NCI-H1694 (cell line): Measurements from ENCODE around the gene CLPTM1L.
"Not testable (repeated sequence)": the region's sequence is repeated elsewhere in the genome, so short reads cannot be mapped to it uniquely, and the experiment has no call there.

Source experiments
- DNase-seq: peaks from one replicate; lab custom pipeline; 2025; lab: John Stamatoyannopoulos, UW

CLPTM1L gene

DNA sequence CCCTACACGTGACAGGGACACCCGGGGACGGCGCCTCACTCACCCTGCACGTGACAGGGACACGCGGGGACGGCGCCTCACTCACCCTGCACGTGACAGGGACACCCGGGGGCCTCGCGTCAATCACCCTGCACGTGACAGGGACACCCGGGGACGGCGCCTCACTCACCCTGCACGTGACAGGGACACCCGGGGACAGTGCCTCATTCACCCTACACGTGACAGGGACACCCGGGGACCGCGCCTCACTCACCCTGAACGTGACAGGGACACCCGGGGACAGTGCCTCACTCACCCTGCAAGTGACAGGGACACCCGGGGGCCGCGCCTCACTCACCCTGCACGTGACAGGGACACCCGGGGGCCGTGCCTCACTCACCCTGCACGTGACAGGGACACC is 55.3 kb downstream of the CLPTM1L start:
- not testable (repeated sequence) for DNase-seq

DNA sequence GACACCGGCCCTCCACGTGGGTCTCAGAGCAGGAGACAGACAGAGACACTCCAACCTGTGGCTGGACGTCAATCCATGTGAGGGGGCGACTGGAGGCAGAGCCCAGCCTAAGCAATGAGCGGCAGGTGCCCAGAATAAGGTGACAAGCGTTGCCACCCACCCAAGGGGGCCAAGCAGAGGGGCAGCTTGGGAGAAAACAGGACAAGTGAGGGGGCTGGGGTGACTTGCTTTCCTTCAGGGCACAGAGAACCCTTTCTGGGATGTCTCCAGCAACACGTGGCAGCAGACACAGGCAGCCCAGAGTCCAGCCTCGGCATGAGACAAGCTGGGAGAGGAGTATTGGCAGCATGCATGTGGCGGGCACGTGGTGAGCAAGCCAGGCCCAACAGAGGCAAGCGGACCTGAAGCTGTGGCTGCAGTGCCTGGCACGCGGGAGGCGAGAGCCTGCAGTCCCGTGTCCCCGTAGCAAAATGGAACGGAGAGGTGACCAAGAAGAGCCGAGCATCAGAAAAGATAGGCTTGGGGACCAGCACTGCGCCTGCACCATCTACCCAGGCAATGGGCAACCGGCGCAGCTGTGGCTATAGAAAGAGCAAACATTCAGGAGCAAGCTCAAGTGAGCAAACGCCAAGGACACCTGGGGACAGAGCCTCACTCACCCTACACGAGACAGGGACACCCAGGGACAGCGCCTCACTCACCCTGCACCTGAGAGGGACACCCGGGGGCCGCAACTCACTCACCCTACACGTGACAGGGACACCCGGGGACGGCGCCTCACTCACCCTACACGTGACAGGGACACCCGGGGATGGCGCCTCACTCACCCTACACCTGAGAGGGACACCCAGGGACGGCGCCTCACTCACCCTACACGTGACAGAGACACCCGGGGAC is 56.2 kb downstream of the CLPTM1L start:
- DNase-seq: no peak

DNA sequence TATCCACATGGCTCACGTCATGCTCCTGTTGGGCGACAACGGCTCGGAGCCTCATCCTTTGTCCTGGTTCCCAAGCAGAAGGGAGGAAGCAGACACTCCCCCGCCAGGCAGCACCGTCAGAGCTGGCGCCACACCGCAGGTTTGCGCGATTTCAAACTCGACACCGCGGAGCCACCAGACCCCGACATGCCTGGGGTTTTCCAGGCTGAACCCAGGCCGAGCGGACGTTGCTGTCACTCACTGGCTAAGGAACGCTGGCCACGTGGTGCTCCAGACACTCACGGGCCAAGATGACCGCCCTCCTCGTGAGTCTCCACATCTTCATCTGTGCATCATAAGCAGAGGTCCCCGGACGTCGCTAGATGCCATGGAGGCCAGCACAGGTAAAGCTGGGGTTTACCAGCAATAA is 59.0 kb downstream of the CLPTM1L start:
- no peak for DNase-seq

DNA sequence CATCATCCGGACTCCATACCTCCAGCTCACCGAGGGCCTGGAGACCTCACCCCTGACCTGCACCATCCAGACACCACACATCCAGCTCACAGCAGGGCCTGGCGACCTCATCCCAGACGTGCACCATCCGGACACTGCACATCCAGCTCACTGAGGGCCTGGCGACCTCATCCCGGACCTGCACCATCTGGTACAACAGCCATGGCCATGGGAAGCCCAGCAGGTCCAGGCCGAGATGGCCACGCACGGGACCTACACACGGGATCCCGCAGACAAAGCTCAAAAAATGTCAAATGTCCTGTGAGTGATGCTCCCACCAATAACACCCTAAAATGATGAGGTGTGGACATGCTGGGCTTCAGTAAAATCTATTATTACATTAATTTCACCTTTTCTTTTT is 59.8 kb downstream of the CLPTM1L start:
- DNase-seq: no peak

DNA sequence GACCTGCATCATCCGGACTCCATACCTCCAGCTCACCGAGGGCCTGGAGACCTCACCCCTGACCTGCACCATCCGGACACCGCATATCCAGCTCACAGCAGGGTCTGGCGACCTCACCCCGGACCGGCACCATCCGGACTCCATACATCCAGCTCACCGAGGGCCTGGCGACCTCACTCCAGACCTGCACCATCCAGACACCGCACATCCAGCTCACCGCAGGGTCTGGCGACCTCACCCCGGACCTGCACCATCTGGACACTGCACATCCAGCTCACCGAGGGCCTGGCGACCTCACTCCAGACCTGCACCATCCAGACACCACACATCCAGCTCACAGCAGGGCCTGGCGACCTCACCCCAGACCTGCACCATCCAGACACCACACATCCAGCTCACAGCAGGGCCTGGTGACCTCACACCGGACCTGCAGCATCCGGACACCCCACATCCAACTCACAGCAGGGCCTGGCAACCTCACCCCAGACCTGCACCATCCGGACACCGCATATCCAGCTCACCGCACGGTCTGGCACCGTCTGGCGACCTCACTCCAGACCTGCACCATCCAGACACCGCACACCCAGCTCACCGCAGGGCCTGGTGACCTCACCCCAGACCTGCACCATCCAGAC is 60.4 kb downstream of the CLPTM1L start:
- not testable (repeated sequence) for DNase-seq

DNA sequence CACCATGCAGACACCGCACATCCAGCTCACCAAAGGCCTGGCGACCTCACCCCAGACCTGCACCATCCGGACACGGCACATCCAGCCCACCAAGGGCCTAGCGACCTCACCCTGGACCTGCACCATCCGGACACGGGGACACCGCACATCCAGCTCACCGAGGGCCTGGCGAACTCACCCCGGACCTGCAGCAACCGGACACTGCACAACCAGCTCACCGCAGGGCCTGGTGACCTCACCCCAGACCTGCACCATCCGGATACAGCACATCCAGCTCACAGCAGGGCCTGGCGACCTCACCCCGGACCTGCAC is 61.2 kb downstream of the CLPTM1L start:
- DNase-seq: not testable (repeated sequence)

DNA sequence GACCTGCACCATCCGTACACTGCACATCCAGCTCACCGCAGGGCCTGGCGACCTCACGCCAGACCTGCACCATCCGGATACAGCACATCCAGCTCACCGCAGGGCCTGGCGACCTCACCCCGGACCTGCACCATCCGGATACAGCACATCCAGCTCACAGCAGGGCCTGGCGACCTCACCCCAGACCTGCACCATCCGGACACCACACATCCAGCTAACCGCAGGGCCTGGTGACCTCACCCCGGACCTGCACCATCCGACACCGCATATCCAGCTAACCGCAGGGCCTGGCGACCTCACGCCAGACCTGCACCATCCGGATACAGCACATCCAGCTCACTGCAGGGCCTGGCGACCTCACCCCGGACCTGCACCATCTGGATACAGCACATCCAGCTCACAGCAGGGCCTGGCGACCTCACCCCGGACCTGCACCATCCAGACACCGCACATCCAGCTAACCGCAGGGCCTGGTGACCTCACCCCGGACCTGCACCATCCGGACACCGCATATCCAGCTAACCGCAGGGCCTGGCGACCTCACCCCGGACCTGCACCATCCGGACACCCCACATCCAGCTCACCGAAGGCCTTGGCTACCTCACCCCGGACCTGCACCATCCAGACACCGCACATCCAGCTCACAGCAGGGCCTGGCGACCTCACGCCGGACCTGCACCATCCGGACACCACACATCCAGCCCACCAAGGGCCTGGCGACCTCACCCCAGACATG is 61.7 kb downstream of the CLPTM1L start:
- DNase-seq: not testable (repeated sequence)

DNA sequence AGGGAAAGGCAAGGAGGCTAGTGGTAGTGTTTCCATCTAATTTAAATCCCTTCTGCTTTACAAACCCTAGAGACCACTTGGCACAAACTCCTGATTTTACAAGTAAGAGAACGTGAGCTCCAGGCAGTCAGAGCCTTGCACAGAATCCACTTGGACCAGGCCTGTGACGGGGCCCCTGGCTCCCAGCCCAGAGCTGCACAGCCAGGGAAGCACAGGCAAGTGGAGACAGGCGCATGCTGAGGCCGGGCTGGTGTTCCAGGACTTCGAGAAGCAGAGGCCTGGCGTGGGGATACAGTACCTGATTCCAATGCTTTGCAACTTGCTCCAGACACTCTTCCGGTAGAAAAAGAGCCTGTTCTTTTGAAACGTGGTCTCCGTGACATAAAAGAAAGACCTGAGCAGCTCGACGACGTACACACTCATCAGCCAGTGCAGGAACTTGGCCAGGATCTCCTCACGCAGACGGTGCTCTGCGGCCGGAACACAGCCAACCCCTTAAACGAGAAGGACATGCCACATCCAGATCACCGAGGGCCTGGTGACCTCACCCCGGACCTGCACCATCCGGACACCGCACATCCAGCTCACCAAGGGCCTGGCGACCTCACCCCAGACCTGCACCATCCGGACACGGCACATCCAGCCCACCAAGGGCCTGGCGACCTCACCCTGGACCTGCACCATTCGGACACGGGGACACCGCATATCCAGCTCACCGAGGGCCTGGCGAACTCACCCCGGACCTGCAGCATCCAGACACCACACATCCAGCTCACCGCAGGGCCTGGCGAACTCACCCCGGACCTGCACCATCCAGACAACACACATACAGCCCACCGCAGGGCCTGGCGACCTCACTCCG is 62.5 kb downstream of the CLPTM1L start:
- peak; percentile 80 for DNase-seq

DNA sequence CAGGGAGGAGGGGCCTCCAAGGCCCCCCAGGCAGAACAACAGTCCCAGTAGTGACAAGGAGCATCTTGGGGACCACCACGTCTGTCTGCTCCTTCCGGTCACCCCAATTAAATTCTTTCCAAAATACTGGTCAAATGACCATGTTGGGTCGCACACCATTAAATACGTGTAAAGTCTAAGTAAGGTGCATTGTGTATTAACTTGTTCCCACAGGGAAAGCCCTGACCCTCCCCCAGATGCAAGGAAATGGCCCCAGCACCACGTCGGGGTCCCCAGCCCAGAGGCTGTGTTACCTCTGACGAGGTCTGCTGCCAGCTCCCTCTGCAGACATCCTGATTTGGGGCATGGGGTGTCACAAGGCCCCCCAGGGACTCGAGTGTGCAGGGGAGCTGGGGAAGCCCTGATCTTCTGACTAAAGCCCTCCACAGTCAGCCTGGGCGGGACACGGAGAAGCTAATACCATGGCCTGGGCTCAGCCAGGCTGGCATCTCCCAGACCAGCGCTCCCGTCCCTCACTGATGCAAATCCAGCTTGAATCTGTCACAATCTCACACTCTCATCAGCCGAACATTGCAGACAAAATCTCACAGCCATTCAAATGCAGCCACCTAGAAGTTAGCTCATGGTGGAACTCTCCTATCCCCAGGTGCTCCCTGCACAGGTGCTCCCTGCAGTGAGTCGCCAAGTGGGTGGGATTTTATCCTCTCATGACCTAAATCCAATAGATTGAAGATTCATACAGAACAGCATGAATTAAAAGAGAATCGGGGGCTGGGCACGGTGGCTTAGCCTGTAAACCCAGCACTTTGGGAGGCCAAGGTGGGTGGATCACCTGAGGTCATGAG is 63.6 kb downstream of the CLPTM1L start:
- no peak for DNase-seq

DNA sequence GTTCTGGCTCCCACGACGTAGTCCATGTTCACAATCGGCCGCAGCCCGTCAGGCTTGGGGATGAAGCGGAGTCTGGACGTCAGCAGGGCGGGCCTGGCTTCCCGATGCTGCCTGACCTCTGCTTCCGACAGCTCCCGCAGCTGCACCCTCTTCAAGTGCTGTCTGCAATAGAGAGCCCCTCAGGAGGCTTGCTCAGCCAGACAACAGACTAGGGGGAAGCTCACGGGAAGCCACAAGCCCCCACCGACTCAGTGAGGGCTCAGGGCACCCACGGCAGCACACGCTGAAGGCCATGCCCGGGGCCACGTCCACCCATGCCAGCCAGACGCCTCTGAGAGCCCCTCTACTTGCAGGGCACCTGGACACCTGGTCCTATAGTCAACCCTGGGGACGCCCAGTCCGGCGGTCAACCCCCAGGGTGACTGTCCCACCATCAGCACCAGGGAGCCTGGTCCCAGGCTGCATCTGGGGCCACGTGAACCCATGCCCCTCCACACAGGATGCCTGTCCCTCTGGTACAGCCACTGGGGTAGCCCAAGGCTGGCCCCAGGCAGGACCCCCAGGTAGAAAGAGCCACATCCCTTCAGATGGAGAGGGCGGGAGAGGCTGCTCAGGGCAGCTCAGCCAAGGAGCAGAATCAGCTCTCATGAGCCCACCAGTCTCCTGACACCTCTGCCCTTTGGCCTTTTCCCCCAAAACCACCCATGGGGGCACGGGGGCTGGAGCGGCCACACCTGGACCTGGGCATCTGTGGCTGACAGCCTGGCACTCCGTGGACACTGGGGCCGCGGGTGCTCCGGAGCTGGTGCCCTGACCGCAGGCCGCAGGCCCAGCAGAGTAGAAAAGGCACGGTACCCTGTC is 64.5 kb downstream of the CLPTM1L start:
- DNase-seq: no peak

DNA sequence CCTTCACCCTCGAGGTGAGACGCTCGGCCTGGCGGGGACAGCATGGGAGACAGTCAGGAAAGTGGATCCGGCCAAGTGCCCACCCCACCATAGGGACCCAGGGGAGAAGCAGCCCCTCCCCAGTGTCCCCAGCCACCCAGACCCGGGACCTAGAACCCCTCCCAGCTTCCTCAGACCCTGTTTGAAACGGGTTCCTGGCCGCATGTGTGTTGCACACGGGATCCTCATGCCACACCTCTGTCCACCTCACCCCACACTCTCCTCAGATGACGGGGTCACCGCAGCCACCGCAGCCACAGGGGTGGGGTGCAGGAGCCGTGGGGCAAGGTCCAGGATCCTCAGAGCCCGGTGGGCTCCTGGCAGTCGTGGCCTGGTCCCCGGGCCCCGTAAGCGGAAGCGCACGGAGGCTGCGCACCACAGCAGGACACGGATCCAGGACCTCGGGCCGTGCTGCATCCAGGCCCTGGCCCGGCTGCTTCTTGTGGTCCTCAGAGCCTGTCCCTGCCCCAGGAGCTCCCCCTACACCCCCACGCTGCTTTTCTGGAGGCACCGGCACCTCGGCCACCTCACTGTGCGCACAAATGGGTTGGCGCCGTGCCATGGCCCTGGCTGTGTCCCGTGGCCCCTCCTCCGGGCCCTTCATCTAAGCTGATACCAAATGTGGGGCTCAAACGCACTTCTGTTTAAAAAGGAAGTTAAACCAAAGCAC is 65.3 kb downstream of the CLPTM1L start:
- DNase-seq: no peak

DNA sequence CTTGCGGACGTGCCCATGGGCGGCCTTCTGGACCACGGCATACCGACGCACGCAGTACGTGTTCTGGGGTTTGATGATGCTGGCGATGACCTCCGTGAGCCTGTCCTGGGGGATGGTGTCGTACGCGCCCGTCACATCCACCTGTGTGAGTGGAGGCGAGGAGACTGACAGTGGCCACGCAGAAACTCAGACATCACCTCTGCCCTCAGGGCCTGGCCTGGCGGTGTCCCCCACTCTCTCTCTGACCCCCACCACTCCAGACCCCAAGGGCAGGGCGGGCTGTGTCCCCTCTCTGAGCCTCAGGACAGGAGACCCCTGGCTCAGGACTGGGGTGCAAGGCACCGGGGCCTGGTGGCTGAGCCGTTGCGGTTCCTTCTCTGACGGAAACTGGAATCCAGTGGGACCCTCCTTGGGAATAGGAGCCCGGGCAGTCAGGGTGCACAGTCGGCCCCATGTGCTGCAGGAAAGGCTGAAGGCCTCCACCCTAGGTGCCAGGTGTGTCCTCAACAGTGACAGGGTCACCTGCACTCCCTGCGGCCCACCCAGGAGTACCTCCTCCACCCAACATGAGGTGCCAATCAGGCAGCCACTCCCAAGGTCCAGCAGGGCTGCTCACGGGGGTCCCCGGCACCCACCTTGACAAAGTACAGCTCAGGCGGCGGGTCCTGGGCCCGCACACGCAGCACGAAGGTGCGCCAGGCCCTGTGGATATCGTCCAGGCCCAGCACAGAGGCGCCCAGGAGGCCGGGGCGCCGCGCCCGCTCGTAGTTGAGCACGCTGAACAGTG is 66.0 kb downstream of the CLPTM1L start:
- DNase-seq: no peak

DNA sequence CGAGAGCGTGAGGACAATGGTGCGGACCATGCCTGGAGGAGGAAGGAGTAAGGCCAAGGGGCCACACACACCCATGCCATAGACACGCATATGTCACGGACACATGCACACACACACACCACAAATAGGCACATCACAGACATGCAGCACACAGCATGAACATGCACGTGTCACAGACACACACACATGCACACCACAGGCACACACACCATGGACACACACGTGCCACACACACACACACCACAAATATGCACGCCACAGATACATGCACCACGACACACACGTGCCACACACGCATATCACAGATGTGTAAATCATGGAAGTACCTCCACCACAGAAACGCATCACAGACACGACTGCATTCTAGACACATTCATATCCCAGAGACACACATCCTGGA is 66.7 kb downstream of the CLPTM1L start:
- DNase-seq: no peak

DNA sequence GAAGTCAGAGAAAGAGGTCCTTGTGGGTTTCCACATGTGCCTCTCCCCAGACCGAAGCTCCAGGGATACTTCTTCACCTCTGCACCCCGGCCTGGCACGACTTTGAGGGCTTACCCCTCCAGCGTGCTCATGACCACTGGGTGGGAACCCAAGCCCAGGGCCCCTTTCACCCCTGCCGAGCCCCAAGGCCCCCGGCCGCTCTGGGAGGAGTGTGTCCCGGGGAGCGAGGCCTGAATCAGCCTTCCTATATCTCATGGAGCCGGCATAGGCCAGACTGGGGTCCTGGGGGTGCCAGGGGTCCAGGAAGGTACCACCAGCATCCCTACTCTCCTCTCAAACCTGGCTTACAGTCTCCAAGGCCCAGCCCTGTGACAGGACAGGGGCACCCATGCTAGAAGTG is 67.1 kb downstream of the CLPTM1L start:
- DNase-seq: no peak

DNA sequence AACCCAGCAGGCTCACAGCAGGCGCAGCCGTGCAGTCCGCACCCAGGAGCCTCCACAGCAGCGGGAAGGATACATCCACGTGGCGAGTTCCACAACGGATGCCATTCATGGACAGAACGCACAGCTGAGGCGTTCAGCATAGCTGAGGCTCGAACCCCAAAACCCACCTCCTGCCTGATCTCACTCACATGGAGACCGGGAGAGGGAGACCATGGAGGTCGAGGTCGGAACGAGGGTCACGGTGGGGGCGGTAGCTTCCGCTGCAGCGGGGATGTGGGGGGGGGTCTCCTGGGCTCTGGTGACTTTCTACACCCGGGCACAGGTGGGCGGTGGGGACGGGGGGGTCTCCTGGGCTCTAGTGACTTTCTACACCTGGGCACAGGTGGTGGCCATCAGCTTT is 67.6 kb downstream of the CLPTM1L start:
- DNase-seq: no peak

DNA sequence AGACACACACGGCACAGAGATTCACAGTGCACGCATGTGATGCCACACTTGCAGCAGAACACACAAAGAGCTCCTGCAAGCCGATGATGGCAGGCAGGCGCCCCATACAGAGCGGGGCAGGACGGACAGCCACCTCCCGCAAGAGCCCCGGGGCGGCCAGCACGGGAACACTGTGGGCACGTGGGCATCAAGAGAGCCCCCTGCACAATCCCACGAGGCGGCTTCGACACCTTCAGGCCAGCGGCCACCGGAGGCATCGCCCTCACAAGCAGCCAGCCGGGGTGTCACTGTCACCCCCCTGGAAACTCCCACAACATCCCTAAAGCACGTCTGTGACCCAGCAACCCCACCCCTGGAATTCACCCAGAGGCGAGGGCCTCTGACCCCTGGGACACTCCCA is 68.0 kb downstream of the CLPTM1L start:
- DNase-seq: no peak

DNA sequence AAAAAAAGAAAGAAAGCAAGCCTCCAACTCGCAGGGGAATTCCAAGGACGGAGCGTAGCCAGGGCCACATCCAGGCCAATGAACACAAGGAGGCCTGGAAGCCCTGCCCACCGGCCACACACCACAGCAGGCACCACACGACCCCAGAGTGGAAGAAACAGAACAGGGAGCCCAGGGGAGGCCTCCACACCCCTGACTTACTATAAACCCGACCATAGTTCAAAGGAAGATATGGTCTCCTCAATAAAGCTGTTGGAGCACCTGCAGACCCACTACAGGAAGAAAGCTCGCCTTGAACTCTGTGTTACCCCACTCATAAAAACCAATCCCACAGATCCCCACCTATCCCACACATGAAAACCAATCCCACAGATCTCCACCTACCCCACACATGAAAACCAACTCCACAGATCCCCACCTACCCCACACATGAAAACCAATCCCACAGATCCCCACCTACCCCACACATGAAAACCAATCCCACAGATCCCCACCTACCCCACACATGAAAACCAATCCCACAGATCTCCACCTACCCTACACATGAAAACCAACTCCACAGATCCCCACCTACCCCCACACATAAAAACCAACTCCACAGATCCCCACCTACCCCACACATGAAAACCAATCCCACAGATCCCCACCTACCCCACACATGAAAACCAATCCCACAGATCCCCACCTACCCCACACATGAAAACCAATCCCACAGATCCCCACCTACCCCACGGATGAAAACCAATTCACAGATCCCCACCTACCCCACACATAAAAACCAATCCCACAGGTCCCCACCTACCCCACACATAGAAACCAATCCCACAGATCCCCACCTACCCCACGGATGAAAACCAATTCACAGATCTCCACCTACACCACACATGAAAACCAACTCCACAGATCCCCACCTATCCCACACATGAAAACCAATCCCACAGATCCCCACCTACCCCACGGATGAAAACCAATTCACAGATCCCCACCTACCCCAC is 69.2 kb downstream of the CLPTM1L start:
- not testable (repeated sequence) for DNase-seq
